Activated naive CD8-positive, alpha-beta T cell treated with anti-CD3 and anti-CD28 coated beads for 36 hours (primary cell): ENCODE results near the gene SLC39A8. TPM values are rescaled to one million over a fixed set of nuclear protein-coding genes. Genes with fewer than 3 reads are reported as not detected.
A peak's percentile ranks its signal among the peaks of the same experiment; 100 is the strongest.

Source experiments
- DNase-seq: peaks from one replicate; pipeline ENCODE4 v3.0.0; 2021
- H3K27ac Mint-ChIP-seq: one replicate; pipeline ENCODE4 v1.8.0; 2022; ENCODE audit warnings: mild to moderate bottlenecking, moderate library complexity, mixed read lengths
- H3K27me3 Mint-ChIP-seq: one replicate; pipeline ENCODE4 v1.8.0; 2022; ENCODE audit warnings: mild to moderate bottlenecking, mixed read lengths
- H3K36me3 Mint-ChIP-seq: one replicate; pipeline ENCODE4 v1.8.0; 2021; ENCODE audit warnings: mild to moderate bottlenecking, mixed read lengths
- H3K4me1 Mint-ChIP-seq: one replicate; pipeline ENCODE4 v1.8.0; 2021; ENCODE audit warnings: mixed read lengths
- H3K4me3 Mint-ChIP-seq: one replicate; pipeline ENCODE4 v1.8.0; 2022; ENCODE audit warnings: mild to moderate bottlenecking, moderate library complexity, mixed read lengths
- H3K9me3 Mint-ChIP-seq: one replicate; pipeline ENCODE4 v1.8.0; 2022; ENCODE audit warnings: mixed read lengths
- total RNA-seq, 2 experiments: library from RNA; stranded (reverse); gene quantifications; one replicate each; pipeline ENCODE4 v1.2.3, GENCODE V29; 2021

Gene SLC39A8
- total RNA-seq, 2 experiments from 2014 or later = 53.6 to 55.8 TPM

DNA sequence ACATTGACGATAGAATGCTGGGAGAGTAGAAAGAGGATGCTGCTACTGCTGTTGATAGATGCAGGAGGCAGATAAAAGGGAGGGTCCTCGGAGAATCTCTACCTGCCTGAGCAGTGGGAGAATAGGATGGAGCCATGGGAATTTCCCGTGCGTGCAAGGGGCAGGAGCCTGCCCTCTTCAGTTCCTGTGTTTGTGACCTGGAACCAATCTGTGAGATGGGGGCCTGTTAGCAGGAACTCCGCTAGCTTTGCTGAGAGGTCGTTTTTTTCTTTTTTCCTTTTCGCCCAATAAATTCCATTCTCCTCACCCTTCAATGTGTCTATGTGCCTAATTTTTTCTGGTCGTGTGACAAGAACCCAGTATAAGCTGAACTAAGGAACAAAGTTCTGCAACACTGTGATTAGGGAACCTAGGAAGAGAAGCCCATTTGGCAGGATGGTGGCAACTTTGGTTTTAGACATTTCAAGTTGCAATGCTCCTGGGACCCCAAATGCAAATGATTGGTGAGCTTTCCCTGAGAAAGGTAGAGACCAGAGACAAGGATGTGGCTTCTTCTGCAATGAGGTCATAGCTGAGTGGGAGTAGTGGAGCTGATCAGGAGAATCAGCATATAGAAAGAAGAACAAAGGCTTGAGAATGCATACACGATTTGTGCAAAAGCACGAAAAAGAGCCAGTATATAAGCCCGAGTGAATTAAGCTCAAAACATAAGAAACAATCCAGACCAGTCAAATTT, 23.9 kb downstream of the SLC39A8 start:
- H3K4me1 Mint-ChIP-seq = peaks cover 30% of the 10 kb centered on the region
- H3K9me3 Mint-ChIP-seq = no peaks in the 10 kb centered on the region
- no peaks in the 10 kb centered on the region for H3K27me3 Mint-ChIP-seq
- peaks cover 25% of the 10 kb centered on the region for H3K36me3 Mint-ChIP-seq
- no peak overlapping the region for H3K4me3 Mint-ChIP-seq
- DNase-seq = no peak
- H3K27ac Mint-ChIP-seq = no peak overlapping the region

DNA sequence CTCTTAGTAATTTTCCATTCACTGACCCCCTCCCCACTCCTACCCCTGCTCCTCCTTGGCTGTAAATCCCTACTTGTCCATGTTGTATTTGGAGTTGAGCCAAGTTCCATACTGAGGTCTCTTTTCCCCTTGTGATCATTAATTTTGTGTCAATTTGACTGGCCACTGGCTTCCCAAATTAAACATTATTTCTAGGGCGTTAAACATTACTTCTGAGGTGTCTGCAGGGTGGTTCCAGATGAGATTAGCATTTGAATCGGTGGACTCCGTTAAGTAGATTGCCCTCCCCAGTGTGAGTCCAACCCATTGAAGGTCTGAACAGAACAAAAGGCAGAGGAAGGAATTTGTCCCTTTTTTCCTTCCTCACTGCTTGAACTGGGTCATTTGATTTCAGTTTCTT, 25.7 kb downstream of the SLC39A8 start:
- Mint-ChIP-seq H3K9me3 (no peaks in the 10 kb centered on the region), H3K4me1 (peaks cover 21% of the 10 kb centered on the region), H3K27ac (no peak overlapping the region), H3K36me3 (peaks cover 31% of the 10 kb centered on the region), H3K4me3 (no peak overlapping the region), H3K27me3 (no peaks in the 10 kb centered on the region)
- DNase-seq = no peak

DNA sequence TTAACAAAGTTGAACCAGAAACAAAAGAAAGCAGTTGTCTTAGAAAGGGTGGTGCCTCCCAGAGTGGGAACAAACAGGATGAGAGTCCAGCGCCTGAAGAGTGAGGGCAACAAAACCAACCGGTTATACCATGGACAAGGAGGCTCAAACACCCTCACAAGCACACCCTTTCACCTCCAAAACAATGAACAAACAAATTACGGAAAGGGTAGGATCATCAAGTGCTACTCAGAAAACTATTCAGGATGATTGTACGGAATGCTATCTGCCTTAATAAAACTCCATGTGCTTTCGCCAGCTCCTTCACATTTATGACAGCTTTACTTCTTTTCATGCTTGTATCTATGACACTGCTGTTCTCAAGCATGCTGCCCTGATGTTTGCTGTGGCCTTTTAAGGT, 26.8 kb downstream of the SLC39A8 start:
- peaks cover 21% of the 10 kb centered on the region for H3K4me1 Mint-ChIP-seq
- DNase-seq = no peak
- H3K36me3 Mint-ChIP-seq = peaks cover 37% of the 10 kb centered on the region
- H3K27me3 Mint-ChIP-seq = no peaks in the 10 kb centered on the region
- H3K4me3 Mint-ChIP-seq = no peak overlapping the region
- no peaks in the 10 kb centered on the region for H3K9me3 Mint-ChIP-seq
- no peak overlapping the region for H3K27ac Mint-ChIP-seq

DNA sequence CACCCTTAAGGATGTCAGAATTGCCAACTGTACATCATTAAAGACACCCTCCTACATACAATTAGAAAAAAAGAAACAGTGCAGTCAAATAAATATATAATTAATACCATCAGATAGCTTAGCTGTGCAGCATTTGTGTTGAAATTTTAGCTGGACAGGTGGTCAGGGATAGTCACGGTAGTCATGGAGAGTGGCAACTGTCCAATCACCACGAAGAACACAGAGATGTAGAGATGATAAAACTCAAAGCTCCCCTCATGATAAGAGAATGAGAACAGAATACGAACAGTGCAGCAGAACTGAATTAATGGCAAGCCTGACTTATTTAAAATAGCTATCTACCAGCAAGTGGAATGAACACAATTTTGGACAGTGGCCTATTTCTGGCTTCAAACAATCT, 27.2 kb downstream of the SLC39A8 start:
- H3K4me1 Mint-ChIP-seq = peaks cover 19% of the 10 kb centered on the region
- H3K27me3 Mint-ChIP-seq = no peaks in the 10 kb centered on the region
- no peak overlapping the region for H3K4me3 Mint-ChIP-seq
- no peaks in the 10 kb centered on the region for H3K9me3 Mint-ChIP-seq
- H3K36me3 Mint-ChIP-seq = peaks cover 39% of the 10 kb centered on the region
- no peak overlapping the region for H3K27ac Mint-ChIP-seq
- no peak for DNase-seq

DNA sequence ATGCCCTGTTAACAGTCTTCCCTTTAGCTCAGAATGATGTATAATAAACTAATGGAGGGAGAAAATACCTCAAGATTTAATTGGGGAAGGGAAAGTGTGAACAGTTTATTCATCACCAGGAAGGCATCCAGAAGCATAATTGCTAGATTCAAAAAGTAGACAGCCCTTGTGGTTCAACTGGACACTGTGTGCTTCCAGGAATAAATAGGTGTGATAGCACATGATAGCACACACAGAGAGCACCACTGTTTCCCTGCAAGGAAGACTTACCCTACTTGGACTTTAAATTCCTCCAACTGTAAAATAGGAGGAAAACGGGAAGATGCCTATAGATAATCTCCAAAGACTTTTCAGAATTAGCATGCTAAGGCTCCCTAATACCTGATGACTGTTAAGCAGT, 27.8 kb downstream of the SLC39A8 start:
- no peaks in the 10 kb centered on the region for H3K9me3 Mint-ChIP-seq
- peaks cover 37% of the 10 kb centered on the region for H3K36me3 Mint-ChIP-seq
- no peak overlapping the region for H3K27ac Mint-ChIP-seq
- H3K27me3 Mint-ChIP-seq = no peaks in the 10 kb centered on the region
- H3K4me3 Mint-ChIP-seq = no peak overlapping the region
- no peak for DNase-seq
- peaks cover 16% of the 10 kb centered on the region for H3K4me1 Mint-ChIP-seq

DNA sequence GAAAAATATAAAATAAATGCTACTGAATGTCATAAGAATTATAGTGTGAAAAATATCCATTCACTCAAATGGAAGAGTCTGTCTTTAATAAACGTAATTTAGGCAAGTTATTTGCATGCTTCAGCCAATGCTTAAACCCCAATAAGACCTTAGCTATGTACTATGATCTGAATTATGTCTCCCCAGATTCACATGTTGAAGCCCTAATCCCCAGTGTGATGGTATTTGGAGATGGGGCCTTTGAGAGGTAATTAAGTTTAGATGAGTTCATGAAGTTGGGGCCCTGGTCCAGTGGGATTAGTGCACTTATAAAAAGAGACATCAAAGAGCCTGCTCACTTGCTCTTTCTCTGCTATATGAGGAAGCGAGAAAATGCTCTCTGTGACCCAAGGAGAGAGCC, 28.7 kb downstream of the SLC39A8 start:
- H3K4me3 Mint-ChIP-seq = no peak overlapping the region
- H3K27ac Mint-ChIP-seq = no peak overlapping the region
- peaks cover 44% of the 10 kb centered on the region for H3K36me3 Mint-ChIP-seq
- H3K9me3 Mint-ChIP-seq = no peaks in the 10 kb centered on the region
- H3K4me1 Mint-ChIP-seq = peaks cover 14% of the 10 kb centered on the region
- no peak for DNase-seq
- H3K27me3 Mint-ChIP-seq = no peaks in the 10 kb centered on the region

DNA sequence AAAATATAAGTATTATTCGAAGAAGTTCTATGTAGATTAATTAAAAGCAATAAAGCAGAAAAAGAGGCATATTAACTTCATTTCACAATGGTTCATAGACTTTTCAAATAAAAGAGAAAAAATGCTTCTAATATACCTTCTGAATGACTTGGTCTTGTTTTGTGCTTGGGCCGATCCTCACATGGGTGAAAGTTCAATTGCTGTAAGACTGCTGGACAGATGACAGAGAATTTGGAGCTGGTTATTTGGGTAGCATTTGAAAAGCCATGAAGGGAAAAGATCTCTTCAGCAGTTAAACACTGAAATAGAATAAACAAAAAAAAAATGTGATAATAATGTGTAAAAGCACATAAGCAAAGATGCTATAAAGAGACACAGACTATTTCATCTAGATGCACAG, 29.8 kb downstream of the SLC39A8 start:
- Mint-ChIP-seq H3K9me3 (no peaks in the 10 kb centered on the region), H3K27me3 (no peaks in the 10 kb centered on the region), H3K36me3 (peaks cover 40% of the 10 kb centered on the region), H3K27ac (no peak overlapping the region), H3K4me1 (peaks cover 5% of the 10 kb centered on the region), H3K4me3 (no peak overlapping the region)
- no peak for DNase-seq

DNA sequence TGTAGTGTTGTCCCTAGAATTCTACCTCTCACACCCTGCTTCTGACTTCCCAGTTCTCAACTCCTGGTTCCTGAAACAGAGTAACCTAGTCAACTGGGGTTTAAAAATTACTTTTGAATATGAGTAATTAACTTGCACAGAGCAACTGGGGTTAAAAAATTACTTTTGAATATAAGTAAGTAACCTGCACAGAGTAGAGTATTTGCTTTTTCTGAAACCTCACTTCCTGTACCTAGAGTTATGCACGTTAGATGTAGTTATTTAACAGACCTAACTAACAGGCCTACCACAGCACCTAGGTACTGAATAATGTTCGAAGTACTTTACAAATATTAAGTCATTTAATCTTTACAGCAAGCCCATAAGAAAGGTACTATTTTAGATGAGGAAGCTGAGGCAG, 32.9 kb downstream of the SLC39A8 start:
- no peak overlapping the region for H3K27ac Mint-ChIP-seq
- no peaks in the 10 kb centered on the region for H3K27me3 Mint-ChIP-seq
- no peak overlapping the region for H3K4me3 Mint-ChIP-seq
- DNase-seq = no peak
- H3K36me3 Mint-ChIP-seq = peaks cover 47% of the 10 kb centered on the region
- H3K4me1 Mint-ChIP-seq = peaks cover 18% of the 10 kb centered on the region
- no peaks in the 10 kb centered on the region for H3K9me3 Mint-ChIP-seq

DNA sequence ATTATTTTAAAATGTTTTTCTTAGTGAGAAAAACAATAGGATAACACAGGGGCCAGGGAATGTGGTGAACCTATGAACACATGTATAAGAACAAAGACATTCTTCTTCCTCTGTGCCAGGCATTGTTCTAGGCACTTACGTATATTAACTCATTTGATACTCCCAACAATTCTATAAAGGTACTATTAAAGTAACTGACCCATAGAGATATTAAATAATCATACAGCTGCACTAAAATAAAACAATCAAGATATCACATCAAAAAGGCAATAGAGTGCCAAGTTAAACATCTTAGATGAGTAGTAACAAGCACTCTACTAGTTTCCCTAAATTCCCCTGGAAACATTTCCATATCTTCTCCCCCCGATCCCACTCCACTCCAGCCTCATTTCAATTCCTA, 33.4 kb downstream of the SLC39A8 start:
- peaks cover 42% of the 10 kb centered on the region for H3K36me3 Mint-ChIP-seq
- H3K27me3 Mint-ChIP-seq = no peaks in the 10 kb centered on the region
- H3K4me1 Mint-ChIP-seq = peaks cover 18% of the 10 kb centered on the region
- no peak for DNase-seq
- no peaks in the 10 kb centered on the region for H3K9me3 Mint-ChIP-seq
- no peak overlapping the region for H3K4me3 Mint-ChIP-seq
- H3K27ac Mint-ChIP-seq = no peak overlapping the region

DNA sequence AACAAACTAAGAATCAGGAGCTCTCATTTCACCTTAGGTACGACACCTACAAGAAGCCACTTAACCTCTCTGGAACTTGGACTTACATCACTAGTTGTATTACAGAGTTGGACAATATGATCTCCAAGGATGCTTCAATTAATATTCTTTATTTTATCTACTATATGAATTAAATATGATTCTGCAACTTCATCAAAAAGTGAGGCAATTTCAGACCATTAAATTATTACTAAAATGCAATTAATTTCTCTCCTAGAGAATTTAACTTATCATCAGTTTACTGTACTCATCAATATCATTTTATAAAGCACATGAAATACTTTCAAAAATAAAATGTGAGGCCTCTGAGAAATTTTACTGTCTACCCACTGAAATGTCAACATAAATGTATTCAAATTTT, 33.9 kb downstream of the SLC39A8 start:
- H3K27me3 Mint-ChIP-seq = no peaks in the 10 kb centered on the region
- H3K9me3 Mint-ChIP-seq = no peaks in the 10 kb centered on the region
- peaks cover 18% of the 10 kb centered on the region for H3K4me1 Mint-ChIP-seq
- no peak overlapping the region for H3K27ac Mint-ChIP-seq
- no peak for DNase-seq
- peaks cover 38% of the 10 kb centered on the region for H3K36me3 Mint-ChIP-seq
- H3K4me3 Mint-ChIP-seq = no peak overlapping the region

DNA sequence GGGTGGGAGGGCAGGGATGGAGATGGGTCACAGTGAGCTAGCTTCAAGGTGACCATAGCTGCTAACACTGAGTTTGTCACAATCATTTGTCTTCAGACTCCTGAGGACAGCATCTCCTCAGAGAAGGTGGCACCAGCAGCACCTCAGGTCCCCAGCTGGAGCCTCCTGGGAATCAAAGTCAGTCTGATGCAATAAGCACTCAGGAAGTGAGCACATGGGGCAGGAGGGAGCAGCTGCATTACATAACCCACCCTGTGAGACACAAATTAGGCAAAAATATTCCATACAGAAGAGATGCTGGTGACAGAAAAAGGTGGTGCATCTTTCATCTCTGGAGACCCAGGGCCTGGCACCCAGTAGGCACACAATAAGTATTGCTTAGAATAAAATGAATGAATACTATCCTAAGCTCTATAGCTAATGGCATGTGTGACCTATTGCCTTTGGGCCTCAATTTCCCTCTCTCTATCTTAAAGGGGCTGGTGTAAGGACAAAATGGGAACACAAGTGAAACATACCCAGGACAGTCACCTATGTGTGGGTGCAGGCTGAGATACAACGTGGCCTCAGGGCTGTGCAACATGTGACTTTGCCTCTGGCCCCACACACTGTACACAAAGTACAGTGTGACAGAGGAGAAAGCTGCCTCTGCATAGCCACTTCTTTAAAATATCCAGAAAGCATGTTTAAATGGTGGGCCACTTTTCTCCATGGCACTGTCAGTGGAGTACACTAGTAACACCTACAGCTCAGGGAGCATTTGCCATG, 37.1 kb downstream of the SLC39A8 start:
- Mint-ChIP-seq H3K4me3 (no peak overlapping the region), H3K9me3 (no peaks in the 10 kb centered on the region), H3K27ac (peak overlapping the region; percentile 20), H3K4me1 (peaks cover 18% of the 10 kb centered on the region), H3K36me3 (peaks cover 30% of the 10 kb centered on the region), H3K27me3 (no peaks in the 10 kb centered on the region)
- DNase-seq = no peak

DNA sequence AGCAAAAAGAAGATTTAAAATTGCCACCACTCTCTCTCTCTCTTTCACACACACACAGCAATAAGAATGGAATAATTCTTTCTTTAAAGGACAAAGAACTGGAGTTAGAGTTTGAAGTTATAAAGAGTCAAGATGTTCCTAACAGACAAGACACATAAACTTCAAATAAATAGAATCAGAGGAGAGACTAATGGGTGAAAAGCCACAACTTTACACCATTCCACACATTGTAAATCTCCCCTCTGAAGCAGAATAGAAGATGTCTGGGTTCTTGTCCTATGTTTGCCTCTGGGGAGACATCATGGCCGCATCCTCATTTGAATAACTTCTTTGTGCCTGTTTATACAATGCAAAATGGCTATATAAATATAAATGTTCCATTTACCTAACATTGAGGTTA, 39.6 kb downstream of the SLC39A8 start:
- no peak overlapping the region for H3K27ac Mint-ChIP-seq
- peaks cover 31% of the 10 kb centered on the region for H3K36me3 Mint-ChIP-seq
- no peak overlapping the region for H3K4me3 Mint-ChIP-seq
- peaks cover 14% of the 10 kb centered on the region for H3K4me1 Mint-ChIP-seq
- no peaks in the 10 kb centered on the region for H3K27me3 Mint-ChIP-seq
- no peaks in the 10 kb centered on the region for H3K9me3 Mint-ChIP-seq
- no peak for DNase-seq

DNA sequence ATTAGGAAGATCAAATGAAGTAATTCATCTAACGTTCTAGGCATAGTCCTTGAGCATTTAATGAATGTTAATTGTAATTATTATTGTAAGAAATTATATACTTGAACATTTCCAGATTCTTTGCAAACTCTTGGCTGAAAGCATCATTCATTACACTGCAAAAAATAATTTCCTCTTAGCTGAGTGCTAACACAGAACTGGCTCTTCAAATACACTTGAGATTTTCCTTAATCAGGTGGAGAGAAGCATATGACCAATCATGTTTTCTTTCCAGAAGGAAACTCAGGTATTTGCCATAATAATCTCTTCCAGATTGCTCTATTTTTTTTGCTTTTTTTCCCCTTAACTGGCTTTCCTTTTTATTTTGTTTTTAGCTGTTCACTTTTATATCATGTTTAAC, 42.5 kb downstream of the SLC39A8 start:
- no peak overlapping the region for H3K27ac Mint-ChIP-seq

DNA sequence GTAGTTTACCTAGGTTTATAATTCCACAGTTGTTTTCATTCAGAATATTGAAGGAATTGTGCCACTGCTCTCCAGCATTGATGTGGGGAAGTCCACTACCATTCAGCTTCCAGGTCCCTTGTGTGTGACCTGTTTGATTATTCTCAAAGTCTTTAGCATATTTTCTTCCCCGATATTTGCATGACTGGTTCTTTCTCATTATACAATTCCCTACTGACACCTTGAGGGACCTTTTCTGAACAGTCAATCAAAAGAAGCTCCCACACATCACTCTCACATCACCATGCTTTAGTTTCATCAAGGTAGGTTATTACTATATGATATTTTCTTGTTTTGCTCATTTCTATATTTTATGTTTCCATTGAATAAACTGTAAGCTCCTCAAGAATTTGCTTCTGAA, 44.1 kb downstream of the SLC39A8 start:
- H3K4me3 Mint-ChIP-seq = no peak overlapping the region
- no peak for DNase-seq
- no peaks in the 10 kb centered on the region for H3K9me3 Mint-ChIP-seq
- peaks cover 1% of the 10 kb centered on the region for H3K4me1 Mint-ChIP-seq
- H3K27ac Mint-ChIP-seq = no peak overlapping the region
- no peaks in the 10 kb centered on the region for H3K27me3 Mint-ChIP-seq
- peaks cover 34% of the 10 kb centered on the region for H3K36me3 Mint-ChIP-seq

More for the DNA sequence above, 42.5 kb downstream of the SLC39A8 start:
- Mint-ChIP-seq H3K27me3 (no peaks in the 10 kb centered on the region), H3K4me3 (no peak overlapping the region), H3K36me3 (peaks cover 23% of the 10 kb centered on the region), H3K9me3 (no peaks in the 10 kb centered on the region), H3K4me1 (peaks cover 1% of the 10 kb centered on the region)
- no peak for DNase-seq

DNA sequence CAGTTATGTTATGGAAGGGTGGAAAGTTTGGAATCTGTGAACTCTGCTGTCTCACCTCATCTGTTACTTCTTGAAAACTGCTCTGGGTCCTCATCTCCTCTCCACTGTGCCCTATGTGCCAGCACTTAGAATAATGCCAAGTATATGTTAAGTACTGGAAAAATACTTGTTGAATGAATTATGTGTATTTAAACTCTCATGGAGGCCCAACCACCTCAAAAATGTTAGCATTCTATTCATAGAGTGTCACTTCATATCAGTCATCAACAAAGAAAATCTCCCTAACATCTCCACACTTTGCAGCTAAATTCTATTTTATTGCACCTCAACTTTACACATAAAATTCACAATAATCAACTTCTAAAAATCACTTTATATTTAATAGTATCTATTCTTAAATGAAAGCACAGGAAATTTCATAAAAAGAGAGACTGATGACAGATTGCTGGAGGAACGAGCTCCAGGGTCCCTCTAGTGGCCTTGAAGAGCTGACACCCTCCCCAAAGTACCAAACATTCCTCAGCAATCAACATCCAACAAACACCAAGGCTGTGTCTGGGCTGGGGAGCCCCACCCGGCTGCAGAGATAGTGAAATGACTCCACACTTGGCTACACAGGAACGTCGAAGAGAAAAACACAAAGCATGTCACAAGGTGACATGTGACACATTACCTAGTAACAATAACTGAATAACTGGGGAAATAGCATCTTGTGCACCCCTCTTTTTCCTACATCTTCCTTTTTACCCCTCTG, 45.8 kb downstream of the SLC39A8 start:
- Mint-ChIP-seq H3K9me3 (no peaks in the 10 kb centered on the region), H3K27me3 (no peaks in the 10 kb centered on the region), H3K4me3 (no peak overlapping the region), H3K27ac (no peak overlapping the region), H3K4me1 (peaks cover 1% of the 10 kb centered on the region), H3K36me3 (peaks cover 38% of the 10 kb centered on the region)
- no peak for DNase-seq
